ENCODE data around the gene ADRB2. TPM values are rescaled to one million over a fixed set of nuclear protein-coding genes. Genes with fewer than 3 reads are reported as not detected.

The ADRB2 gene
- total and polyA plus RNA-seq, 2 of the 13 experiments (the other 11 are each of a cell fraction or from before 2014, with no cell fraction given): not detected

- H3K27me3 ChIP-seq (ENCODE audit: control insufficient read depth in 1 of 2, insufficient read depth in 2 of 2, low read length in 2 of 2): peaks cover 2 to 7% of the 10 kb centered on the region in 2 experiments; a peak in 4 of 5 replicates
- H3K36me3 ChIP-seq (replicated peaks in 1 of 2; ENCODE audit: control insufficient read depth in 1 of 2, insufficient read depth in 2 of 2, low read length in 2 of 2): no peaks in the 10 kb centered on the region
- no peak overlapping the region for H3K27ac ChIP-seq (ENCODE audit: extremely low read length, insufficient read depth, low read length)
- 24% methylated on average over 6 of the region's 6 CpGs for WGBS (ENCODE audit: low lambda C conversion rate)
- ChIA-PET CTCF (ENCODE audit: low intra/inter-chr PET ratio, low total read pairs) (no interaction called here), POLR2A (no interaction called here)
- DNase-seq (ENCODE audit: low spot score) (no peak), ATAC-seq (no peak), FAIRE-seq (no peak)
- BruUV-seq (replicated peaks): no TSS peak
- H2AFZ ChIP-seq (ENCODE audit: low read length): no peak overlapping the region
- no peak overlapping the region for H3K9ac ChIP-seq (ENCODE audit: insufficient read depth, low read depth, low read length)
- H3K4me1 ChIP-seq (ENCODE audit: insufficient read depth, low read length): peaks cover 8% of the 10 kb centered on the region
- no peaks in the 10 kb centered on the region for H4K20me1 ChIP-seq (ENCODE audit: insufficient read depth, low read length)
- intact Hi-C loops (cut with micrococcal nuclease; ENCODE audit: unreplicated experiment): loop anchor here (10.0 kb wide), 1 partner anchor 436 kb away; no protein-coding TSS in a partner anchor
- no peak overlapping the region for H3K4me3 ChIP-seq (replicated peaks in 1 of 3; ENCODE audit: insufficient read depth in 1 of 3, low read depth in 2 of 3, low read length in 3 of 3)
- no peak for TF ChIP-seq PTBP1 (IDR thresholded peaks at IDR 0.05; ENCODE audit: low read depth, low read length, poor library complexity, severe bottlenecking)
- no peak for TF ChIP-seq ZNF792 (CRISPR knock-in tag; IDR thresholded peaks at IDR 0.05)
- no peak for TF ChIP-seq ZBTB7B (CRISPR knock-in tag; IDR thresholded peaks at IDR 0.05)
- TF ChIP-seq ZNF577 (CRISPR knock-in tag; IDR thresholded peaks at IDR 0.05; ENCODE audit: borderline replicate concordance, low read depth): no peak
- TF ChIP-seq, protein P1, sequence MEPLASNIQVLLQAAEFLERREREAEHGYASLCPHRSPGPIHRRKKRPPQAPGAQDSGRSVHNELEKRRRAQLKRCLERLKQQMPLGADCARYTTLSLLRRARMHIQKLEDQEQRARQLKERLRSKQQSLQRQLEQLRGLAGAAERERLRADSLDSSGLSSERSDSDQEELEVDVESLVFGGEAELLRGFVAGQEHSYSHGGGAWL (CRISPR knock-in tag; IDR thresholded peaks at IDR 0.05): no peak
- TF ChIP-seq, protein P2, sequence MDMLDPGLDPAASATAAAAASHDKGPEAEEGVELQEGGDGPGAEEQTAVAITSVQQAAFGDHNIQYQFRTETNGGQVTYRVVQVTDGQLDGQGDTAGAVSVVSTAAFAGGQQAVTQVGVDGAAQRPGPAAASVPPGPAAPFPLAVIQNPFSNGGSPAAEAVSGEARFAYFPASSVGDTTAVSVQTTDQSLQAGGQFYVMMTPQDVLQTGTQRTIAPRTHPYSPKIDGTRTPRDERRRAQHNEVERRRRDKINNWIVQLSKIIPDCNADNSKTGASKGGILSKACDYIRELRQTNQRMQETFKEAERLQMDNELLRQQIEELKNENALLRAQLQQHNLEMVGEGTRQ (IDR thresholded peaks at IDR 0.05; ENCODE audit: low read depth, low read length): no peak
- TF ChIP-seq, protein P2 (CRISPR knock-in tag; IDR thresholded peaks at IDR 0.05; ENCODE audit: borderline replicate concordance): no peak
- no peak for TF ChIP-seq ZSCAN25 (CRISPR knock-in tag; IDR thresholded peaks at IDR 0.05)
- no peak for TF ChIP-seq CHD2 (IDR thresholded peaks at IDR 0.05; ENCODE audit: low read depth, low read length)
- H3K4me2 ChIP-seq (ENCODE audit: low read depth, low read length): no peak overlapping the region
- H3K79me2 ChIP-seq (ENCODE audit: insufficient read depth, low read length): no peaks in the 10 kb centered on the region
- no peaks in the 10 kb centered on the region for H3K9me3 ChIP-seq (ENCODE audit: low read length)
- in situ Hi-C loops (cut with HindIII; ENCODE audit: extremely low pct_ligation_motif_present, low pct_unique_long_range_greater_than_20kb): loop anchor here (10.0 kb wide), 1 partner anchor 206 kb away; no protein-coding TSS in a partner anchor
These were observed 2.3 kb downstream of the ADRB2 start for GRCh38 chr5:148828511-148829247.

All from HepG2 (cell line).